Smooth muscle cell (in vitro differentiated cells): ENCODE data around the gene POLDIP2. TPM values are rescaled to one million over a fixed set of nuclear protein-coding genes. Genes with fewer than 3 reads are reported as not detected.

ENCODE experiments used
- DNase-seq: peaks from one replicate; lab custom pipeline; 2025; ENCODE audit not compliant: unreplicated experiment; lab: John Stamatoyannopoulos, UW
- H2AFZ ChIP-seq: fragments of 200-600 bp; sonication (generic); 2 replicates; pipeline ENCODE4 v1.6.0; 2016; ENCODE audit warnings: antibody characterized with exemption, low read depth, mild to moderate bottlenecking
- H3F3A ChIP-seq: fragments of 200-600 bp; sonication (generic); 2 replicates; pipeline ENCODE4 v1.6.0; 2017; ENCODE audit warnings: antibody characterized with exemption, low read depth
- H3K27ac ChIP-seq: fragments of 200-600 bp; sonication (generic); 2 replicates; pipeline ENCODE4 v1.5.1; 2016; ENCODE audit warnings: low read depth, mild to moderate bottlenecking
- H3K27me3 ChIP-seq: fragments of 200-600 bp; sonication (generic); 2 replicates; pipeline ENCODE4 v1.6.1; 2016; ENCODE audit warnings: low read depth, mild to moderate bottlenecking
- H3K36me3 ChIP-seq: fragments of 200-600 bp; sonication (generic); 2 replicates; pipeline ENCODE4 v1.5.1; 2016; ENCODE audit warnings: low read depth
- H3K4me1 ChIP-seq: fragments of 200-600 bp; sonication (generic); 2 replicates; pipeline ENCODE4 v1.5.1; 2016; ENCODE audit warnings: low read depth
- H3K4me2 ChIP-seq: fragments of 200-600 bp; sonication (generic); 2 replicates; pipeline ENCODE4 v1.6.0; 2016; ENCODE audit warnings: mild to moderate bottlenecking
- H3K4me3 ChIP-seq: fragments of 200-600 bp; sonication (generic); 2 replicates; pipeline ENCODE4 v1.5.1; 2016; ENCODE audit warnings: mild to moderate bottlenecking
- H3K79me2 ChIP-seq: fragments of 200-600 bp; sonication (generic); 2 replicates; pipeline ENCODE4 v1.6.0; 2016; ENCODE audit warnings: low read depth, mild to moderate bottlenecking
- H3K9ac ChIP-seq: fragments of 200-600 bp; sonication (generic); 2 replicates; pipeline ENCODE4 v1.6.0; 2016; ENCODE audit warnings: low read depth
- H3K9me3 ChIP-seq: fragments of 200-600 bp; sonication (generic); replicated peaks from 2 replicates; pipeline ENCODE4 v1.5.1; 2016; ENCODE audit warnings: low read depth
- H4K20me1 ChIP-seq: fragments of 200-600 bp; sonication (generic); 2 replicates; pipeline ENCODE4 v1.6.0; 2016; ENCODE audit warnings: low read depth
- CTCF ChIP-seq: fragments of 200-600 bp; sonication (generic); IDR thresholded peaks from 2 replicates; pipeline ENCODE4 v1.5.1; 2017; ENCODE audit warnings: borderline replicate concordance, mild to moderate bottlenecking, antibody characterized with exemption; ENCODE audit not compliant: insufficient read depth, poor library complexity, severe bottlenecking
- WGBS: methylation state at CpG from one replicate; pipeline ENCODE4 v1.1.7; 2016; ENCODE audit warnings: low lambda C conversion rate; 5-methylcytosine and 5-hydroxymethylcytosine counted together
- polyA plus RNA-seq: library from polyadenylated mRNA; unstranded; fragments of >200 nt; fragmentation: Nextera tagmentation; extraction: Ambion mirVana; gene quantifications from 2 replicates; pipeline ENCODE4 v1.2.1, GENCODE V29; 2016
- total RNA-seq: library from RNA; depleted of rRNA; stranded (reverse); fragments of >200 nt; gene quantifications from 2 replicates; pipeline ENCODE4 v1.2.3, GENCODE V29; 2014

Gene POLDIP2
- total and polyA plus RNA-seq, 2 experiments from 2014 or later, result 52.6 to 83.2 TPM

- Histone ChIP-seq H4K20me1 (no peaks in the 10 kb centered on the region), H3K9ac (peak overlapping the region; percentile 98), H3F3A (no peaks in the 10 kb centered on the region), H2AFZ (peak overlapping the region; percentile 74), H3K4me2 (peak overlapping the region; percentile 98), H3K27me3 (no peaks in the 10 kb centered on the region), H3K4me1 (peaks cover 16% of the 10 kb centered on the region), H3K4me3 (peak overlapping the region; percentile 88), H3K36me3 (peaks cover 11% of the 10 kb centered on the region), H3K79me2 (peaks cover 39% of the 10 kb centered on the region), H3K9me3 (no peaks in the 10 kb centered on the region), H3K27ac (peak overlapping the region; percentile 79)
- DNase-seq, result no peak
- no peak for TF ChIP-seq CTCF
- 11% methylated on average over 4 of the region's 4 CpGs for WGBS
Measured at GRCh38 chr17:28357901-28358197, 522 bp upstream of the POLDIP2 start.

GRCh38 chr17:28350271-28350670 lies 7.1 kb downstream of the POLDIP2 start:
- Histone ChIP-seq H3K27me3 (no peaks in the 10 kb centered on the region), H3F3A (peaks cover 30% of the 10 kb centered on the region), H3K36me3 (peaks cover 12% of the 10 kb centered on the region), H3K9me3 (no peaks in the 10 kb centered on the region), H3K4me1 (no peaks in the 10 kb centered on the region), H3K4me3 (no peak overlapping the region), H3K27ac (peak overlapping the region; percentile 31), H4K20me1 (peaks cover 22% of the 10 kb centered on the region), H2AFZ (no peak overlapping the region), H3K79me2 (peaks cover 6% of the 10 kb centered on the region), H3K4me2 (no peak overlapping the region), H3K9ac (no peak overlapping the region)
- WGBS, result 97% methylated on average over 7 of the region's 7 CpGs
- no peak for TF ChIP-seq CTCF
- no peak for DNase-seq

GRCh38 chr17:28348979-28349378 lies 8.3 kb downstream of the POLDIP2 start:
- Histone ChIP-seq H2AFZ (no peak overlapping the region), H3K4me1 (no peaks in the 10 kb centered on the region), H4K20me1 (peaks cover 32% of the 10 kb centered on the region), H3K27ac (peak overlapping the region; percentile 85), H3K27me3 (no peaks in the 10 kb centered on the region), H3K9ac (no peak overlapping the region), H3K4me2 (no peak overlapping the region), H3K36me3 (peaks cover 12% of the 10 kb centered on the region), H3K4me3 (no peak overlapping the region), H3F3A (peaks cover 30% of the 10 kb centered on the region), H3K79me2 (no peaks in the 10 kb centered on the region), H3K9me3 (no peaks in the 10 kb centered on the region)
- no peak for TF ChIP-seq CTCF
- 72% methylated on average over 3 of the region's 3 CpGs for WGBS
- DNase-seq, result no peak

- Histone ChIP-seq H3F3A (peaks cover 30% of the 10 kb centered on the region), H3K9me3 (no peaks in the 10 kb centered on the region), H3K27ac (peak overlapping the region; percentile 85), H3K79me2 (no peaks in the 10 kb centered on the region), H3K9ac (peak overlapping the region; percentile 19), H3K36me3 (peaks cover 6% of the 10 kb centered on the region), H3K4me1 (no peaks in the 10 kb centered on the region), H2AFZ (no peak overlapping the region), H3K4me3 (no peak overlapping the region), H3K27me3 (no peaks in the 10 kb centered on the region), H3K4me2 (peak overlapping the region; percentile 31), H4K20me1 (peaks cover 40% of the 10 kb centered on the region)
- DNase-seq, result no peak
- TF ChIP-seq CTCF, result no peak
- 84% methylated on average over 8 of the region's 8 CpGs for WGBS
Measured at GRCh38 chr17:28347261-28347891, 10.0 kb downstream of the POLDIP2 start.
